Mucosa of descending colon (tissue), 3 donors: ENCODE data around the gene SMARCE1. TPM values are rescaled to one million over a fixed set of nuclear protein-coding genes. Genes with fewer than 3 reads are reported as not detected.

Experiments used
- ATAC-seq: fragments of 200-7000 bp; cut with Tn5 transposase; one replicate; pipeline ENCODE4 v1.9.1; 2020; ENCODE audit warnings: mild to moderate bottlenecking, moderate library complexity
- DNase-seq, 3 donors: peaks; one replicate each; pipeline ENCODE4 v3.0.0-alpha.2; 2020
- H3K36me3 ChIP-seq: fragments of 200-600 bp; one replicate; pipeline ENCODE4 v1.8.0; 2021; ENCODE audit warnings: low read depth, mild to moderate bottlenecking
- H3K4me1 ChIP-seq: fragments of 200-600 bp; one replicate; pipeline ENCODE4 v1.8.0; 2021; ENCODE audit warnings: low read depth, mild to moderate bottlenecking
- H3K4me3 ChIP-seq: fragments of 200-600 bp; one replicate; pipeline ENCODE4 v1.8.0; 2021; ENCODE audit warnings: mild to moderate bottlenecking
- H3K9me3 ChIP-seq: fragments of 200-600 bp; one replicate; pipeline ENCODE4 v1.8.0; 2021; ENCODE audit warnings: mild to moderate bottlenecking
- intact Hi-C, 2 donors: fragments of 100-400 bp; cut with DNase I in 1 of 2; cut with micrococcal nuclease in 1 of 2; formaldehyde crosslinking; loops; one replicate each; pipeline versions ENCODE4 v1.11.0 to v1.11.1; 2022; cut with DNase I, micrococcal nuclease
- total RNA-seq, 3 donors: library from RNA; stranded (reverse); fragmentation: NEBNext Ultra II Directional in 2 of 3; extraction: Animal tissue kit (Norgen Biotek cat#: 25700) in 2 of 3; gene quantifications; one replicate each; pipeline versions ENCODE4 v1.2.1 to v1.2.4, GENCODE V29; 2021 to 2023
- TF ChIP-seq, protein P1 (sequence below): fragments of 200-600 bp; IDR thresholded peaks from one replicate; pipeline ENCODE4 v1.8.0; 2022; ENCODE audit warnings: antibody characterized with exemption, mild to moderate bottlenecking
- donor health status: DM: no; HTN: no; CAD: no; lungs with moderate emphysema.
- donor health status: DM: no; HTN: no; CAD: no.
- donor health status: DM: no; HTN: yes; CAD: no.

Gene SMARCE1
- total RNA-seq, 3 donors from 2014 or later = 72.0 to 93.8 (median 87.9) TPM

DNA sequence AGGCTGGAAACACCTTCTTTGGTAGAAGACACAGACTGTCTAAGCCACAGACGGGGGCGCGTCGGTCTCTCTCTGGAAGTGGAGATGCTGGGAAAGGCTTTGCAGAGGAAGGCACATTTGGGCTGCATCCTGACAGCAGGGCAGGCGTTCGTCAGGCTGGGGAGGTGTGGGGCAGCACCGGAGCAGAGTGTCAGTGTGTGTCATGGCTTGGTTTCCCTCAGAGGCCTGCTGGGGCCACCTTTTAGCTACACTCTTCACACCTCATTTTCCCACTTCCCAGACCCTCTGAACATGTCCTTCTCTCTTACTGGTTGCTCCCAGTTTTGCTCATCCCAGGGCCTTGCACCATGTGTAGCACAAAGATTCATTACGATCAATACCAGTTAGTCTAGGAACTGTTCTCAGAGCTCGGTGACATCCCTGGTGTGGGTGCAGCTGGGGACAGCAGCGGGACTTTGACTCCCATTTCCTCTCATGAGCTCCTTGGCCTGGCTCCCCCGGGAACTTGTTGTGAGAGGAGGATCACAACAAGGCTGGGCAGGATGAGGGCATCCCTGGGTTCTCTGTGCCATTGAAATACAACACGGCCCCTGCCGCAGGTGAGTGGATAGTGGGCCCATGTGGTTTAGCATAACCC, 33.1 kb downstream of the SMARCE1 start:
- no peak for DNase-seq
- no peaks in the 10 kb centered on the region for H3K36me3 ChIP-seq
- intact Hi-C loops = loop anchor here in 1 of 2 donors (5.0 kb wide), 1 partner anchor 178 kb away; no protein-coding TSS in a partner anchor
- peaks cover 20% of the 10 kb centered on the region for H3K4me1 ChIP-seq
- TF ChIP-seq, protein P1, sequence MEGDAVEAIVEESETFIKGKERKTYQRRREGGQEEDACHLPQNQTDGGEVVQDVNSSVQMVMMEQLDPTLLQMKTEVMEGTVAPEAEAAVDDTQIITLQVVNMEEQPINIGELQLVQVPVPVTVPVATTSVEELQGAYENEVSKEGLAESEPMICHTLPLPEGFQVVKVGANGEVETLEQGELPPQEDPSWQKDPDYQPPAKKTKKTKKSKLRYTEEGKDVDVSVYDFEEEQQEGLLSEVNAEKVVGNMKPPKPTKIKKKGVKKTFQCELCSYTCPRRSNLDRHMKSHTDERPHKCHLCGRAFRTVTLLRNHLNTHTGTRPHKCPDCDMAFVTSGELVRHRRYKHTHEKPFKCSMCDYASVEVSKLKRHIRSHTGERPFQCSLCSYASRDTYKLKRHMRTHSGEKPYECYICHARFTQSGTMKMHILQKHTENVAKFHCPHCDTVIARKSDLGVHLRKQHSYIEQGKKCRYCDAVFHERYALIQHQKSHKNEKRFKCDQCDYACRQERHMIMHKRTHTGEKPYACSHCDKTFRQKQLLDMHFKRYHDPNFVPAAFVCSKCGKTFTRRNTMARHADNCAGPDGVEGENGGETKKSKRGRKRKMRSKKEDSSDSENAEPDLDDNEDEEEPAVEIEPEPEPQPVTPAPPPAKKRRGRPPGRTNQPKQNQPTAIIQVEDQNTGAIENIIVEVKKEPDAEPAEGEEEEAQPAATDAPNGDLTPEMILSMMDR = no peak
- no peaks in the 10 kb centered on the region for H3K9me3 ChIP-seq
- no peak overlapping the region for H3K4me3 ChIP-seq
- ATAC-seq = no peak

GRCh38 chr17:40613467-40614154, 34.0 kb downstream of the SMARCE1 start:
- H3K36me3 ChIP-seq = no peaks in the 10 kb centered on the region
- intact Hi-C loops = no loop called here
- DNase-seq (no peak), ATAC-seq (no peak)
- H3K9me3 ChIP-seq = no peaks in the 10 kb centered on the region
- H3K4me3 ChIP-seq = no peak overlapping the region
- TF ChIP-seq, protein P1 = no peak
- peaks cover 11% of the 10 kb centered on the region for H3K4me1 ChIP-seq

DNA sequence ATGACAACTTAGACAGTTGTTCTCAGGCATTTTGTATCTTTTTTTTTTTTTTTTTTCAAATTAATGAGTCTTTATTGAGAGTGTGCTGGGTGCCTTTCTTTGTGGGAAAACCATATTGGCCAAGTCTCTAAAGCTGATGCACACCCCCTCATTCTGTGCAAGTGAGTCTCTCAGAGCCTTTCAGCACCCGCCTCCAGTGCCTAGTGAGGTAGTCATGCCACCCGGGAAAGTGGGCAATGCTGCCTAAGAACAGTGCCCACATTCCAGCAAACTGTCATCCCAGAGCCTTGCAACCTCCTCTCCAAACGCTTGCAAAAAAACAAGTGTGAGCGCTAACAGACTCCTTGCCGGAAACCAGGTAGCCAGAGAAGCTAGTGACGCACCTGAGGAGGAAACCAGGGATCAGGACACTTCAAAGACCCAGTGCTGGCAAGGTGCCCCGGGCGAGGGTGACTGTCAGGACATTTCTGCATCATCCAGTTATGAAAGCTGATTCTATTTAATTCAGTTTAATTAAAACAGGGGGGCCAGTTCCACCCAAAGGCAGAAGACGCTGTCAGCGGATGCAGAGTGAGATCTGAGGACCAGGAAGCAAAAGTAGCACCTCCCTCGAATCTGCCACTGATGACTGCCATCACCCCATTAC, 34.9 kb downstream of the SMARCE1 start:
- Histone ChIP-seq H3K4me3 (no peak overlapping the region), H3K36me3 (no peaks in the 10 kb centered on the region), H3K9me3 (no peaks in the 10 kb centered on the region), H3K4me1 (peaks cover 6% of the 10 kb centered on the region)
- TF ChIP-seq, protein P1 = no peak
- intact Hi-C loops = no loop called here
- ATAC-seq (peak; percentile 21), DNase-seq (no peak)

- intact Hi-C loops = no loop called here
- no peaks in the 10 kb centered on the region for H3K9me3 ChIP-seq
- H3K4me3 ChIP-seq = no peak overlapping the region
- ATAC-seq = no peak
- no peaks in the 10 kb centered on the region for H3K36me3 ChIP-seq
- peaks cover 6% of the 10 kb centered on the region for H3K4me1 ChIP-seq
- TF ChIP-seq, protein P1 = no peak
- no peak for DNase-seq
Observed at GRCh38 chr17:40611840-40612474, 35.7 kb downstream of the SMARCE1 start.

DNA sequence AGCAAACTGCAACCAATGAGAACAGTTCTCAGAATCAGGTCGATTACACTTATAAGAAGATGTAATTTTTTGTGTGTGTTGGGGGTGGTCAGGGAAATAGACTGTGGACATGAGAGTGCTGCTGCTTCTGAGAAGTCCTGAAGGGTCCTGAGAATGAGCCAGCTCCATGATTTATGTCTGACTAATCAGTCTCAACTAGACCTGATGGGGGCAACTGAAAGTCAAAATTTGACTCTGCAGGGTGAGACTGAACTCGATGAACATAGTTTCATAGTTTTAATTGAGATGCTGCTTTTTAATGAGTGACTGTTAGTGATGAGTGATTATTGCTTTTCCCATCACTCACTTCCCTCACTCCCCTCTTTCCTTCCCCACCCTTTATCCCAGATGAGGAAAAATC, 37.3 kb downstream of the SMARCE1 start:
- intact Hi-C loops = no loop called here
- H3K4me1 ChIP-seq = peaks cover under 1% of the 10 kb centered on the region
- no peak for ATAC-seq

More for the DNA sequence above, 37.3 kb downstream of the SMARCE1 start:
- H3K36me3 ChIP-seq = no peaks in the 10 kb centered on the region
- H3K4me3 ChIP-seq = no peak overlapping the region
- DNase-seq = no peak
- no peaks in the 10 kb centered on the region for H3K9me3 ChIP-seq
- TF ChIP-seq, protein P1 = no peak
